Measurements from ENCODE around the gene TAOK2. TPM values are rescaled to one million over a fixed set of nuclear protein-coding genes. Genes with fewer than 3 reads are reported as not detected.

TAOK2 gene
- total RNA-seq, 2 experiments from 2014 or later: 24.1 to 24.4 TPM

GRCh38 chr16:29978081-29978480 lies 4.4 kb downstream of the TAOK2 start:
- Mint-ChIP-seq H3K36me3 (ENCODE audit: low read depth) (peaks cover 28% of the 10 kb centered on the region), H3K4me1 (peaks cover 29% of the 10 kb centered on the region), H3K4me3 (no peak overlapping the region), H3K27me3 (no peaks in the 10 kb centered on the region), H3K9me3 (ENCODE audit: low read depth) (peaks cover under 1% of the 10 kb centered on the region), H3K27ac (peak overlapping the region; percentile 30)
- ChIA-PET POLR2A (interaction anchor here (0.6 kb wide), 1 partner anchor 287 kb away, joined by 8 read pairs; no protein-coding TSS in a partner anchor), CTCF (no interaction called here)
- intact Hi-C loops (cut with DNase I, micrococcal nuclease): no loop called here
- DNase-seq (no peak), ATAC-seq (no peak)

- no peak for ATAC-seq
- intact Hi-C loops (cut with DNase I, micrococcal nuclease): no loop called here
- H3K4me3 Mint-ChIP-seq: no peak overlapping the region
- H3K27me3 Mint-ChIP-seq: no peaks in the 10 kb centered on the region
- peaks cover 26% of the 10 kb centered on the region for H3K4me1 Mint-ChIP-seq
- CTCF ChIA-PET: interaction anchor here (0.6 kb wide), 2 partner anchors 101 to 207 kb away, joined by 3 read pairs; no protein-coding TSS in a partner anchor
- no peaks in the 10 kb centered on the region for H3K9me3 Mint-ChIP-seq (ENCODE audit: low read depth)
- peaks cover 28% of the 10 kb centered on the region for H3K36me3 Mint-ChIP-seq (ENCODE audit: low read depth)
- no peak for DNase-seq
- POLR2A ChIA-PET: interaction anchor here (0.6 kb wide), 1 partner anchor 287 kb away, joined by 8 read pairs; no protein-coding TSS in a partner anchor
- no peak overlapping the region for H3K27ac Mint-ChIP-seq
These were observed 5.0 kb downstream of the TAOK2 start for GRCh38 chr16:29978564-29979270.

DNA sequence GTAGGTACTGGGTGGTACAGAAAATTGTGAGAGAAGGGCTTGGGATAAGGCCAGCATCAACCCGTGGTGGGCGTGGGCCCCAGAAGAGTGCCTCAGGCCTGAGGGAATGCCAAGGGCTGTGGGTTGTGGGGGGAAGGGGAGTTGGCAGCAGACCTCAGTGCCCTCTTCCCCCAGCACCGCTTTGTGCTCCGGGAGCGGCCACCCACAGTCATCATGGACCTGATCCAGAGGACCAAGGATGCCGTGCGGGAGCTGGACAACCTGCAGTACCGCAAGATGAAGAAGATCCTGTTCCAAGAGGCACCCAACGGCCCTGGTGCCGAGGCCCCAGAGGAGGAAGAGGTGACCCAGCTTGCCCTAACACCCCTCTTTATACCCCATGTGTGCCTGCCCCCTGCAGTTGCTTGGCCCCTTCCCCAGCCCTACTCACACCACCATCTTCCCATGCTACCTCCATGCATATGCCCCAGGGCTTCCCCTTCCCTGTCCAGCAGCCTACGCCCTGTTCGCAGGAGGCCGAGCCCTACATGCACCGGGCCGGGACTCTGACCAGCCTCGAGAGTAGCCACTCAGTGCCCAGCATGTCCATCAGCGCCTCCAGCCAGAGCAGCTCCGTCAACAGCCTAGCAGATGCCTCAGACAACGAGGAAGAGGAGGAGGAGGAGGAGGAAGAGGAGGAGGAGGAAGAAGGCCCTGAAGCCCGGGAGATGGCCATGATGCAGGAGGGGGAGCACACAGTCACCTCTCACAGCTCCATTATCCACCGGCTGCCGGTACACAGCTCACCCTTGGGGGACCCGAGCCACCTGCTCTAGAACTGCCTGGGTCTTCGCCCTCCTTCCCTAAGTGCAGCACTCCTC lies 9.1 kb downstream of the TAOK2 start:
- H3K27ac Mint-ChIP-seq: no peak overlapping the region
- ChIA-PET CTCF (interaction anchor here (1.1 kb wide), 1 partner anchor 291 kb away, joined by 4 read pairs; no protein-coding TSS in a partner anchor), POLR2A (no interaction called here)
- H3K36me3 Mint-ChIP-seq (ENCODE audit: low read depth): peaks cover 39% of the 10 kb centered on the region
- H3K27me3 Mint-ChIP-seq: no peaks in the 10 kb centered on the region
- H3K4me3 Mint-ChIP-seq: no peak overlapping the region
- H3K9me3 Mint-ChIP-seq (ENCODE audit: low read depth): no peaks in the 10 kb centered on the region
- ATAC-seq (no peak), DNase-seq (no peak)
- no peaks in the 10 kb centered on the region for H3K4me1 Mint-ChIP-seq
- intact Hi-C loops (cut with DNase I, micrococcal nuclease): no loop called here

DNA sequence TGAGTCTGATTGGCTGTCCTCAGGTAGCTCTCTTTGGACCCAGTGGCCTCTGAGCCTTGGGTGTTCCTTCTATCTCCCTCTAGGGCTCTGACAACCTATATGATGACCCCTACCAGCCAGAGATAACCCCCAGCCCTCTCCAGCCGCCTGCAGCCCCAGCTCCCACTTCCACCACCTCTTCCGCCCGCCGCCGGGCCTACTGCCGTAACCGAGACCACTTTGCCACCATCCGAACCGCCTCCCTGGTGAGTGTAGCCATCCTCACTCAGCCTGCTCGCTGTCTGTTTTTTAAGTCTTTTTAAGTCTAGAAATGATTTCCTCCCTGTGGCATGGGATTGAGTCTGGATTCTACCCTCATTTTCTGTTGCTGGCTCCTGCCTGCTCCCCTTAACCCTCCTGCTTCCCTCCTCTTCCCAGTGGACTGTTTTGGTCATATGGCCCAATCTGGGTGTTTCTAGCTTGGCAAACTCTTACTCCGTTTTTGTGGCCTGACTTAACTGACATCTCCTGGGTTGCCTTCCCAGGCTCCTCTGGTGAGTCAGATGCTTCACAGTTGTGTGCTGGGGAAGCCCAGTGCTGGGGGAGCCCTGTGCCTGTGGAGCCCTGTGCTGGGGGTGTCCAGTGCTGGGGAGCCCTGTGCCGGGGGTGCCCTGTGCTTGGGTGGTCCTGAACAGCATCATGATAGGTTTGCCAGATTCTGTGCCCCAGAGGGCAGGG lies 9.9 kb downstream of the TAOK2 start:
- Mint-ChIP-seq H3K4me1 (no peaks in the 10 kb centered on the region), H3K9me3 (ENCODE audit: low read depth) (no peaks in the 10 kb centered on the region), H3K27me3 (no peaks in the 10 kb centered on the region), H3K27ac (no peak overlapping the region), H3K36me3 (ENCODE audit: low read depth) (peaks cover 35% of the 10 kb centered on the region), H3K4me3 (no peak overlapping the region)
- intact Hi-C loops (cut with DNase I, micrococcal nuclease): no loop called here
- ChIA-PET POLR2A (no interaction called here), CTCF (interaction anchor here (1.1 kb wide), 1 partner anchor 292 kb away, joined by 4 read pairs; no protein-coding TSS in a partner anchor)
- DNase-seq (no peak), ATAC-seq (no peak)

DNA sequence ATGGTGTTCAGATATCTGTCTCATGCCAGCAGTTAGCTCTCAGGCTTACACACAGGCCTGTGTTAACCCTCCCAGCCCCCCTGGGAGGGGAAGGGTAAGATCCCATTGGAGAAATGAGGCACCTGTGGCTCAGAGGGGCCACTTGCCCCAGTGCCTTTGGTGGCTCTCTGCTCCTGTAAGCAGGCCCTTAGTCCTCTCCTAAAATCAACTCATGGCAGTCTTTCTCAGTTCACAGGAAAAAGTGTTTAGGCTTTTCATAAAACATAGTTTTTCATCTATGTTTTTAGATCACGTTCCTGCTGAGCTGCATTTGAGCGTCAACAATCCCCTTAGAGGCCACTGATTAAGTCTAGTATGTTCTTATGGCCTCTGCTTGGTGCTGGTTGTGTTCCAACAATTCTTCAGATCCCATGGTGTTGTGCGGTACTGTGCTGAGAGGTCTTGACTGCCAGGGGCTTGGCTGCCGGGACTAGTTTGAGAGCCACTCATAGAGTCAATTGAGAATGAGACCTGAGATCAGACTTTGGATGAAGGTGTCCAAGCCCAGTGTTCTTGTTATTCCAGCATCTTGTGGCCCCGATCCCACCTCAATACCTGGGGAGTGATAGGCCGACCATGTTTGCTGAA lies 10.6 kb downstream of the TAOK2 start:
- H3K4me1 Mint-ChIP-seq: no peaks in the 10 kb centered on the region
- H3K27me3 Mint-ChIP-seq: no peaks in the 10 kb centered on the region
- no peaks in the 10 kb centered on the region for H3K9me3 Mint-ChIP-seq (ENCODE audit: low read depth)
- peaks cover 32% of the 10 kb centered on the region for H3K36me3 Mint-ChIP-seq (ENCODE audit: low read depth)
- H3K27ac Mint-ChIP-seq: no peak overlapping the region
- ChIA-PET CTCF (no interaction called here), POLR2A (interaction anchor here (1.5 kb wide), 1 partner anchor 8 kb away, joined by 4 read pairs; no protein-coding TSS in a partner anchor)
- ATAC-seq: no peak
- DNase-seq: no peak
- no peak overlapping the region for H3K4me3 Mint-ChIP-seq
- intact Hi-C loops (cut with DNase I, micrococcal nuclease): no loop called here

GRCh38 chr16:29984764-29985147 lies 11.1 kb downstream of the TAOK2 start:
- intact Hi-C loops (cut with DNase I, micrococcal nuclease): no loop called here
- Mint-ChIP-seq H3K27me3 (no peaks in the 10 kb centered on the region), H3K4me1 (no peaks in the 10 kb centered on the region), H3K27ac (no peak overlapping the region), H3K36me3 (ENCODE audit: low read depth) (peaks cover 27% of the 10 kb centered on the region), H3K4me3 (no peak overlapping the region), H3K9me3 (ENCODE audit: low read depth) (no peaks in the 10 kb centered on the region)
- ATAC-seq: no peak
- CTCF ChIA-PET: no interaction called here
- POLR2A ChIA-PET: interaction anchor here (1.5 kb wide), 1 partner anchor 9 kb away, joined by 4 read pairs; no protein-coding TSS in a partner anchor
- no peak for DNase-seq

- Mint-ChIP-seq H3K9me3 (ENCODE audit: low read depth) (no peaks in the 10 kb centered on the region), H3K36me3 (ENCODE audit: low read depth) (peaks cover 29% of the 10 kb centered on the region), H3K4me3 (no peak overlapping the region), H3K27ac (no peak overlapping the region), H3K4me1 (no peaks in the 10 kb centered on the region), H3K27me3 (no peaks in the 10 kb centered on the region)
- ChIA-PET CTCF (no interaction called here), POLR2A (interaction anchor here (1.4 to 1.5 kb wide), 2 partner anchors 10 kb away, joined by 3 to 4 read pairs; partner anchors contain the start of gene HIRIP3)
- no peak for DNase-seq
- ATAC-seq: no peak
- intact Hi-C loops (cut with DNase I, micrococcal nuclease): no loop called here
These were observed 11.7 kb downstream of the TAOK2 start for GRCh38 chr16:29985271-29985811.

DNA sequence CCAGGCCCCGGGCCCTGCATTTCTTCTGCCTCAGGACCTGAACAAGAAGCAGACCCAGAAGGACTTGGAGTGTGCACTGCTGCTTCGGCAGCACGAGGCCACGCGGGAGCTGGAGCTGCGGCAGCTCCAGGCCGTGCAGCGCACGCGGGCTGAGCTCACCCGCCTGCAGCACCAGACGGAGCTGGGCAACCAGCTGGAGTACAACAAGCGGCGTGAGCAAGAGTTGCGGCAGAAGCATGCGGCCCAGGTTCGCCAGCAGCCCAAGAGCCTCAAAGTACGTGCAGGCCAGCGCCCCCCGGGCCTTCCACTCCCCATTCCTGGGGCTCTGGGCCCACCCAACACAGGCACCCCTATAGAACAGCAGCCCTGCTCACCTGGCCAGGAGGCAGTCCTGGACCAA lies 12.6 kb downstream of the TAOK2 start:
- Mint-ChIP-seq H3K4me1 (no peaks in the 10 kb centered on the region), H3K27ac (no peak overlapping the region), H3K27me3 (no peaks in the 10 kb centered on the region), H3K9me3 (ENCODE audit: low read depth) (no peaks in the 10 kb centered on the region), H3K4me3 (no peak overlapping the region), H3K36me3 (ENCODE audit: low read depth) (peaks cover 29% of the 10 kb centered on the region)
- DNase-seq (no peak), ATAC-seq (no peak)
- ChIA-PET CTCF (interaction anchor here (0.6 kb wide), 1 partner anchor 86 kb away, joined by 3 read pairs; the partner anchor contains the start of gene ASPHD1), POLR2A (interaction anchor here (1.4 kb wide), 1 partner anchor 9 kb away, joined by 3 read pairs; the partner anchor contains the start of gene HIRIP3)
- intact Hi-C loops (cut with DNase I, micrococcal nuclease): no loop called here

GRCh38 chr16:29986931-29987330 lies 13.3 kb downstream of the TAOK2 start:
- CTCF ChIA-PET: no interaction called here

DNA sequence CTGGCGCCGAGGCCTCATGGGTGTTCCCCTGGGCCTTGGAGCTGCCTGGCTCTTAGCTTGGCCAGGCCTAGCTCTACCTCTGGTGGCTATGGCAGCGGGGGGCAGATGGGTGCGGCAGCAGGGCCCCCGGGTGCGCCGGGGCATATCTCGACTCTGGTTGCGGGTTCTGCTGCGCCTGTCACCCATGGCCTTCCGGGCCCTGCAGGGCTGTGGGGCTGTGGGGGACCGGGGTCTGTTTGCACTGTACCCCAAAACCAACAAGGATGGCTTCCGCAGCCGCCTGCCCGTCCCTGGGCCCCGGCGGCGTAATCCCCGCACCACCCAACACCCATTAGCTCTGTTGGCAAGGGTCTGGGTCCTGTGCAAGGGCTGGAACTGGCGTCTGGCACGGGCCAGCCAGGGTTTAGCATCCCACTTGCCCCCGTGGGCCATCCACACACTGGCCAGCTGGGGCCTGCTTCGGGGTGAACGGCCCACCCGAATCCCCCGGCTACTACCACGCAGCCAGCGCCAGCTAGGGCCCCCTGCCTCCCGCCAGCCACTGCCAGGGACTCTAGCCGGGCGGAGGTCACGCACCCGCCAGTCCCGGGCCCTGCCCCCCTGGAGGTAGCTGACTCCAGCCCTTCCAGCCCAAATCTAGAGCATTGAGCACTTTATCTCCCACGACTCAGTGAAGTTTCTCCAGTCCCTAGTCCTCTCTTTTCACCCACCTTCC lies 13.9 kb downstream of the TAOK2 start:
- no peak for ATAC-seq

More at GRCh38 chr16:29986931-29987330, 13.3 kb downstream of the TAOK2 start:
- DNase-seq: no peak
- POLR2A ChIA-PET: no interaction called here
- H3K4me1 Mint-ChIP-seq: no peaks in the 10 kb centered on the region
- H3K9me3 Mint-ChIP-seq (ENCODE audit: low read depth): no peaks in the 10 kb centered on the region
- H3K27me3 Mint-ChIP-seq: no peaks in the 10 kb centered on the region
- intact Hi-C loops (cut with DNase I, micrococcal nuclease): no loop called here
- no peak for ATAC-seq
- H3K4me3 Mint-ChIP-seq: no peak overlapping the region
- H3K27ac Mint-ChIP-seq: no peak overlapping the region
- H3K36me3 Mint-ChIP-seq (ENCODE audit: low read depth): peaks cover 28% of the 10 kb centered on the region

More for the DNA sequence above, 13.9 kb downstream of the TAOK2 start:
- H3K36me3 Mint-ChIP-seq (ENCODE audit: low read depth): peaks cover 30% of the 10 kb centered on the region
- no peaks in the 10 kb centered on the region for H3K27me3 Mint-ChIP-seq
- H3K4me3 Mint-ChIP-seq: no peak overlapping the region
- CTCF ChIA-PET: no interaction called here
- intact Hi-C loops (cut with DNase I, micrococcal nuclease): no loop called here
- POLR2A ChIA-PET: no interaction called here
- no peak for DNase-seq
- no peaks in the 10 kb centered on the region for H3K4me1 Mint-ChIP-seq
- no peaks in the 10 kb centered on the region for H3K9me3 Mint-ChIP-seq (ENCODE audit: low read depth)
- no peak overlapping the region for H3K27ac Mint-ChIP-seq
